Stomach smooth muscle (tissue), 2 donors: ENCODE measurements around the gene CHTF8.

Source experiments
- H3K27ac ChIP-seq: one replicate; pipeline ENCODE4 v1.7.0; 2013; ENCODE audit warnings: mild to moderate bottlenecking, low read length, inconsistent platforms
- H3K27me3 ChIP-seq, 2 donors: one replicate each; pipeline ENCODE4 v1.7.0; 2013; ENCODE audit warnings: low read length in 2 of 2; ENCODE audit not compliant: insufficient read depth in 2 of 2, control insufficient read depth in 1 of 2
- H3K36me3 ChIP-seq, 2 donors: one replicate each; pipeline ENCODE4 v1.7.0; 2013; ENCODE audit warnings: low read length in 2 of 2; ENCODE audit not compliant: control insufficient read depth in 2 of 2, insufficient read depth in 2 of 2
- H3K4me1 ChIP-seq: one replicate; pipeline ENCODE4 v1.7.0; 2013; ENCODE audit warnings: low read length; ENCODE audit not compliant: control insufficient read depth, insufficient read depth
- H3K4me3 ChIP-seq, 2 donors: one replicate each; pipeline ENCODE4 v1.7.0; 2013; ENCODE audit warnings: low read length in 2 of 2
- H3K9ac ChIP-seq, 2 donors: one replicate each; pipeline ENCODE4 v1.7.0; 2013; ENCODE audit warnings: low read length in 2 of 2, mild to moderate bottlenecking in 1 of 2
- H3K9me3 ChIP-seq, 2 donors: one replicate each; pipeline ENCODE4 v1.7.0; 2013; ENCODE audit warnings: low read length in 2 of 2; ENCODE audit not compliant: control insufficient read depth in 2 of 2
- donor health status: healthy.
- donor health status: Pancreatic carcinoma.

Gene CHTF8

DNA sequence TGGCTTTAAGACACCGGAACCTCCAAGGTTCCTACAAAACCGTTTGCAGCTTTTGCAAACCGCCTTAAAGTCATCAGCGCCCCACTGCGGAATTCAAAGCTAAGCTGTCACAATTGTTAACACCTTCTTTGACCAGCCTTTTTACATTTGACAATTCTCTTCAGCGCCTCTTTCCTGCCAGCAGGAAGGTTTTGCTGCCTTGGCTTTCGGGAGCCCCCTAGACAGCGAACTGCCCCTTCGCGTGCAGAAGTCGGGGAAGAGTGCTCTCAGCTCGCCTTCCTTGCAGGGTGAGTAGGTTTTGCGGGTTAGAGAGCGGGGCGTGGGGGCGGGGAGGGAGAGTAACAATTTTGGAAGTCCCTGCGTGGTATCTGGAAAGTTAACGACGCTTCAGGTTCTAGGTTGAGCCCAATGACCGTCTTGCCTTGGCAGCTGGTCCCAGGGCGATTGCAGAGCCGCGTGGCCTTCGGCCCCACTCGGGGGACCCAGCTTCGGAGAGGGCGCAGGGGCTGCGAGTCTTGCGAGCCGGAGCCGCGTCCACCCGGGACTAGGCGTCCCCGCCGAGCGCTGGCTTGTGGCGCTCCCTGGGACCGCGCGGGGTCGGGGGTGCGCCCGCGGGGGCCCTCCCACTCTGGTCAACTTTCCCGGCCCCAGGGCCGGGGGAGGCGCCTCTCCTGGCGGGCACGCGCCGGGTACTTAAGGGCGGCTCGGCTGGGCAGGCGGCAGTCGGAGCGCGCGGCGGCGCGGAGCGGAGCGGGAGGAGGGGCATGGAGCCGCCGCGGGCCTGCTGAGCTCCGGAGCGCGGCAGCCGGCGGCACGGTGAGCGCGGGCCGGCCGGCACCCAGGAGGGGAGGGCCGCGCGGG lies 26.7 kb downstream of the CHTF8 start, which contains the start of gene HAS3:
Gene HAS3 (plus strand): TSS at position 153 of the 861 bp plus-strand sequence. CDS start 3,743 bp downstream, outside the sequence.
- H3K36me3 ChIP-seq: peaks cover 0 to 8% of the 10 kb centered on the region in 2 donors
- peak within 1 kb of the TSS; percentile 59 to 76 for H3K4me3 ChIP-seq
- H3K9ac ChIP-seq: peak within 1 kb of the TSS in 1 of 2 donors; percentile 48
- H3K4me1 ChIP-seq: peaks cover 25% of the 10 kb centered on the region
- no peak within 1 kb of the TSS for H3K27ac ChIP-seq
- peaks cover 24 to 34% of the 10 kb centered on the region in 2 donors for H3K27me3 ChIP-seq
- no peaks in the 10 kb centered on the region for H3K9me3 ChIP-seq

DNA sequence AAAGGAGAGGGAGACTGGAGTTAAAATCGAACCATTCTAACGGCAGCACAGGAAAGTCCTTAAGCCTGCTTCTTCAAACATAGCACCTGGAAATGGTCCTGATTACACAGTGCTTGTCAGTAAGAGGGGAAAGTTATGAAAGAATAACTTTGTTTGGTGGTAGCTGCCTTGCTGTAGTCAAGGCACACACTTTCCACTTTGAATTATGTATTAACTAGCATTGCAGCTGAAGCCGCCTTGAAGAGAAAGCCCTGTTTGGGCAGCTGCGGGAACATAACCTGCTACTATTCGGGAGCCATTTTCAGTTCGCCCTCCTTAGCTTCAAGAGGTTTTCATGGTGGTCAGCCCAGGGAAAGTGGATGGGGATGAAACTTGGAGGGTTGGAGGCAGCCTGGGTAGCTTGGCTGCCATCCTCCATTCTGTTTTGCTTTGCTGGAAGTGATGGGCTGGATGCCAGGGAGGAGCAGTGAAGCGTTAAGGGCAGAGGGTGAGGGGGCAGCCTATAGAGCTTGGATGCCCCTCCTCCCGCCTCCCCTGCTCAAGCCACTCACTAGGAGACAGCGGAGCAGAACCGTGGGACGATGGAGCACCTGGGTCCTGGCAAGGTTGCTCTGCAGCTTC lies 32.2 kb downstream of the CHTF8 start:
- no peaks in the 10 kb centered on the region for H3K36me3 ChIP-seq
- no peak overlapping the region for H3K4me3 ChIP-seq
- no peaks in the 10 kb centered on the region for H3K9me3 ChIP-seq
- H3K27me3 ChIP-seq: no peaks in the 10 kb centered on the region
- H3K4me1 ChIP-seq: peaks cover under 1% of the 10 kb centered on the region
- H3K9ac ChIP-seq: no peak overlapping the region
- H3K27ac ChIP-seq: no peak overlapping the region

DNA sequence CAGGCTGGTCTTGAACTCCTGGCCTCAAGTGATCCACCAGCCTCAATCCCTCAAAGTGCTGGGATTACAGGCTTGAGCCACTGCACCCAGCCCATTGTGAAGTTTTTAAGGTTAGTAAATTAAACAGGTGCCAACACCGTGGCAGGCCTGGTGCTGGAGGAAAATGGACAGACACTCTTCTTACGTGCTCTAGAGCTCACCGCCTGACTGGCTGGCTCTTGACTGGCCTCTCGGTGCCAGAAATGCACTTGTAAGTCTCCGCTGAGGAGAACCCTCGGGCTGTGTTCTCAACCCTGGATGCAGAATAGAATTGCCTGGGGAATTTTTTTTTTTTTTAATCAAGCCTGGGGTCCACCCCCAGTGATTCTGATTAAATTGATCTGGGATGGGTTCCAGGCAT lies 37.2 kb downstream of the CHTF8 start:
- no peak overlapping the region for H3K9ac ChIP-seq
- H3K4me1 ChIP-seq: no peaks in the 10 kb centered on the region
- H3K36me3 ChIP-seq: no peaks in the 10 kb centered on the region
- no peak overlapping the region for H3K4me3 ChIP-seq
- no peaks in the 10 kb centered on the region for H3K27me3 ChIP-seq
- H3K9me3 ChIP-seq: no peaks in the 10 kb centered on the region
- H3K27ac ChIP-seq: no peak overlapping the region

DNA sequence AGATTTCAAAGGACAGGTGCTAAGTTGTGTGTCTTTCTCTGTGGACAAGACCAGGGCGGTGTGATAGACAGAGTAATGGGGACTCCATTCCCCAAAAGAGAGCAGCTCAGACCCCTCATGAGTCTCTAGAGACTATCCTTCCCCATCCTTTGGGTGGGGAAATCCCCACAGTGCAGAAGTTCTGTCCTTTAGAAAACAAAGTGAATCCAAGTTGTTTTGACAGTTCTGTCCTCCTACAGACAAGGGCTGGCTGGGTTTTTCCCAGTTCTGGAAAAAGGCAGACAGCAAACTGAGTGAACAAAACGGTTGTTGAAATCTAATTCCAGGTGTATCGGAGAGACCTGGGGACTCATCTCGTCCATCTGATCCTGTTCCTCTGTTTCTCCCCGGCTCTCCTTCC lies 37.9 kb downstream of the CHTF8 start:
- Histone ChIP-seq H3K36me3 (no peaks in the 10 kb centered on the region), H3K4me1 (no peaks in the 10 kb centered on the region), H3K27ac (no peak overlapping the region), H3K4me3 (no peak overlapping the region), H3K27me3 (no peaks in the 10 kb centered on the region), H3K9ac (no peak overlapping the region), H3K9me3 (no peaks in the 10 kb centered on the region)

DNA sequence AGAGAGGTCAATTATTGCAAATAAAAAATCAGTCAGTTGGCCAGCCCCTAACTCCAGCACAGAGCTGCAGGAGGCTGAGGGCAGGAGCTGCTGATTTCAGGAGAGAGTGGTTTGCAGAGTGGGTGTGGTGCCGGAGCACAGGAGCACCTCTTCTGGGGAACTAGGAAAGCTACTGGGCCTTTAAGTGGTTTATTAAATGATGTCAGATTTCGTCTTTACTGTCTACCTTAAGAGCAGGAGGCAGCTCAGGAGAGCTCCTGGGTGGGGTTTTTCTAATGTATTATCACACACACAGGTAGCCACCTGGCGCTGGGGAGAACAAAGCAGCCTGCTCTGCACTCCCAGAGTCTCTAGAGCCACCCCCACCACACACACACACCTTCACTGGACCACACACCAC lies 38.4 kb downstream of the CHTF8 start:
- Histone ChIP-seq H3K27ac (no peak overlapping the region), H3K36me3 (no peaks in the 10 kb centered on the region), H3K4me1 (no peaks in the 10 kb centered on the region), H3K4me3 (no peak overlapping the region), H3K9ac (no peak overlapping the region), H3K9me3 (no peaks in the 10 kb centered on the region), H3K27me3 (no peaks in the 10 kb centered on the region)

DNA sequence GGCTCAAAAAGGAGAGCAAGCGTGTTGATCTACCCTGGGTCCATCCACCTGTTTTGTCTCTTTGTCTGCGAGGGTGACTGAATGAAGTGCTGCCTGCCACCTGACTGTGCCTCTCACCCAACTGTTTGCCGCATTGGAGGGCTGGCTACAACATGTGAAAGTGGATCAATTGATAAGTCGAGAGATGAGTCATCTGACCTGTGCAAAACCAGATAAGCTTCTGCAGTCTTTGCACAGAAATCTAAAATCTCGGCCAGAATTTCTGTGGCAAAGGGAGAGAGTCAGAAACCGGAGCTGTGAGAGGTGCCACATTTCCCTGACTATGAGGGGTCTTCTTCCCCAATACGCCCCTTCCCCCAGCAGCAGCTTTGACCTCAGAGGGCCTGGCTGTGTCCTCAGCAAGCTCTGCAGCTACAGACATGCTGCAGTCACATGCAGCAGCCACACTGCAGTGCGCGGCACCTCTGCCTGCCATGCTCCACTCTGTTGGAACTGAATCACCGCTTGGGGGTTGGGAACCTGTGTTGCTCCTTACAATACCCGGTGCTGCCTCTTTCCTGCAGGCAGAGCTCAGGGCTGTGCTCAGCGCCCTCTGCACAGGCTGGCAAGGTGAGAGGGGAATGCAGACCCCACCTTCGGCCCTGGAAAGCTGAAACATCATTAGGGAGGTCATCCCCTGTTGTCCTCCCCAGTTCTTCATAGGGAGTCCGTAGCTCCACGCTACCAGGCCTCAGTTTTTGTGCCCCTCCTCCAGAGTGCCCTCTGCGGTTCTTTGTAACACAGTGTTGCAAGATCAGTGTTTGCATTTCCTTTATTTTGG lies 43.1 kb downstream of the CHTF8 start:
- no peak overlapping the region for H3K9ac ChIP-seq
- no peak overlapping the region for H3K27ac ChIP-seq
- H3K36me3 ChIP-seq: peaks cover 0 to 4% of the 10 kb centered on the region in 2 donors
- no peaks in the 10 kb centered on the region for H3K4me1 ChIP-seq
- H3K4me3 ChIP-seq: no peak overlapping the region
- no peaks in the 10 kb centered on the region for H3K9me3 ChIP-seq
- no peaks in the 10 kb centered on the region for H3K27me3 ChIP-seq

DNA sequence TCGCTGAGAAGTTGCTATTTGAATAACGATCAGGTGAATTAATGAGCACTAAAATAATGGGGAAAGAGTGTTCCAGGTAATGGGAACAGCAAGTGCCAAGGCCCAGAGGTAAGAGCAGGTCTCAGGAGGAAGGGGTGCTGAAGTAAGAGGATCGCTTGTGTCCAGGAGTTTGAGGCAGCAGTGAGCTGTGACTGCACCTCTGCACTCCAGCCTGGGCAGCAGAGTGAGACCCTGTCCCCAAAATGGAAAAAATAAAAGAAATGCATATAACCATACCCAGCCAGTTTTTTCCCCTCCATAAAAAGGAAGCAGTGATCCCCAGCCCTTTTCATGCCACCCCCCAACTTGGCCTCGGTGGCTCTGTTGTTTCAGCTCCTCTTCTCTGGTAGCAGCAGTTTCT lies 43.7 kb downstream of the CHTF8 start:
- H3K9me3 ChIP-seq: no peaks in the 10 kb centered on the region
- no peak overlapping the region for H3K9ac ChIP-seq
- peaks cover 0 to 7% of the 10 kb centered on the region in 2 donors for H3K36me3 ChIP-seq
- no peaks in the 10 kb centered on the region for H3K4me1 ChIP-seq
- no peak overlapping the region for H3K27ac ChIP-seq
- H3K4me3 ChIP-seq: no peak overlapping the region
- no peaks in the 10 kb centered on the region for H3K27me3 ChIP-seq

DNA sequence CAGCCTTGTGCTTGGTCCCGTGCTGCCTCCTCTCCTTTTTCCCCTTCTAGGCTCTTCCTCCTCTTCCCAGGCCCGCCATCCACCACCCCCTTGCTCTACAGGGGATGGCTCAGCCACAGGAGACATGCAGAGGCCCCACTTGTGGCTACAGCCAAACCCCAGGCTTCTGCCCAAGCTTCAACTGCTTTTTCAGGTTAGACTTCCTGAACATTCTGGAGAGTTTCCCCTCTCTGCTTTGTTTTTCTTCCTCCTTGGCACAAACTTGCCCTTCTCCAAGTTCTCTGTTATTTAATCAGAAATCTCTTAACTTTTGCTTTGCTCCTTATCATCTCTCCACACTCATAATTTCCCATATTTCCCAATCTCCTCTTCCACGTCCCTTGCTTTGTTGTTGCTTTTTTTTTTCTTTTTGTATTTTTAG lies 45.2 kb downstream of the CHTF8 start:
- Histone ChIP-seq H3K4me3 (no peak overlapping the region), H3K4me1 (no peaks in the 10 kb centered on the region), H3K36me3 (peaks cover 0 to 12% of the 10 kb centered on the region in 2 donors), H3K27ac (no peak overlapping the region), H3K9ac (no peak overlapping the region), H3K27me3 (no peaks in the 10 kb centered on the region), H3K9me3 (no peaks in the 10 kb centered on the region)

DNA sequence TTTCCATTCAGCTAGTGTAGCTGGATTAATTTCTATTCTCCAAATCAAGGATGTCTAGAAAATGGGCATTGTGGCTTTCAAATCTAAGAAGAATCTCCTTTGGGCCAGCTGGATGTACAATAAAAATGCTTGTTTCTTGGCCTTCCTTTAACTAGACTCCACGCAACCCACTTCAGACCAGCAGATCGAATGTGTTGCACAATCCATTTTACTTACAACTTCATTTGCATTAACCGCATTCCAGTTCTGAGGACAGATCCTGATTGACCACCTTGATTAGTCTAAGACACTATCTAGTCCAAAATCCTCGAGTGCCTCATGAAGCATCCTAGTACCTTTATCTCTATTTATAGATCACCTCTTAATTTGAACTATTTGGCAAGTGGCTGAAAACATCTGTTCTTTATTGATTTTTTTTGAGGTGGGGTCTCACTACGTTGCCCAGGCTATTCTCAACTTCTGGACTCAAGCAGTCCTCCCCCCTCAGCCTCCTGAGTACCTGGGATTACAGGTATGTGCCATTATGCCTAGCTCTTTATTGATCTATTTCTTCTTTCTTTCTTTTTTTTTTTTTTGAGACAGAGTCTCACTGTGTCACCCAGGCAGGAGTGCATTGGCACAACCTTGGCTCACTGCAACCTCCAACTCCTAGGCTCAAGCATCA lies 47.2 kb downstream of the CHTF8 start:
- Histone ChIP-seq H3K4me3 (no peak overlapping the region), H3K4me1 (no peaks in the 10 kb centered on the region), H3K36me3 (peaks cover 0 to 12% of the 10 kb centered on the region in 2 donors), H3K27me3 (no peaks in the 10 kb centered on the region), H3K27ac (no peak overlapping the region), H3K9me3 (no peaks in the 10 kb centered on the region), H3K9ac (no peak overlapping the region)

DNA sequence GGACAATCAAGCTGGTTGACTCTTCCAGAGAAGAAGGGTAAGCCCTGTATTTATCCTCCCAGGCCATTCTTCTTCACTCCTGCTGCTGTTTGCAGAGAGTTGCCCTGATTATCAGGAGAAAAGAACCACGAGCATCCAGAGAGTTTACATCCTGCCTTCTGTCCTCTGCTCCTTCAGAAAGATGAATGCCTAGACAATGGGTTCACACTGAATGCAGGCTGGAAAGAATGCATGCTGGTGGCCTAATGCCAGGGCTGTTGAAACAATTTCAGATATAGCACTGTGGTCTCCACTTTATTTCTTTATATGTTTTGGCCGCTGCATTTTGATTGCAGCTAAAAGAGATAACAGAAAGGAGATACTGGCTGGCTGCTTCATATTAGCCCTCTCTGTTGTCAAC lies 48.1 kb downstream of the CHTF8 start:
- H3K36me3 ChIP-seq: peaks cover 0 to 12% of the 10 kb centered on the region in 2 donors
- H3K9ac ChIP-seq: no peak overlapping the region
- H3K4me3 ChIP-seq: no peak overlapping the region
- H3K9me3 ChIP-seq: no peaks in the 10 kb centered on the region
- H3K4me1 ChIP-seq: no peaks in the 10 kb centered on the region
- no peaks in the 10 kb centered on the region for H3K27me3 ChIP-seq
- no peak overlapping the region for H3K27ac ChIP-seq
